Measurements from ENCODE around the gene RGS19.

Gene RGS19

DNA sequence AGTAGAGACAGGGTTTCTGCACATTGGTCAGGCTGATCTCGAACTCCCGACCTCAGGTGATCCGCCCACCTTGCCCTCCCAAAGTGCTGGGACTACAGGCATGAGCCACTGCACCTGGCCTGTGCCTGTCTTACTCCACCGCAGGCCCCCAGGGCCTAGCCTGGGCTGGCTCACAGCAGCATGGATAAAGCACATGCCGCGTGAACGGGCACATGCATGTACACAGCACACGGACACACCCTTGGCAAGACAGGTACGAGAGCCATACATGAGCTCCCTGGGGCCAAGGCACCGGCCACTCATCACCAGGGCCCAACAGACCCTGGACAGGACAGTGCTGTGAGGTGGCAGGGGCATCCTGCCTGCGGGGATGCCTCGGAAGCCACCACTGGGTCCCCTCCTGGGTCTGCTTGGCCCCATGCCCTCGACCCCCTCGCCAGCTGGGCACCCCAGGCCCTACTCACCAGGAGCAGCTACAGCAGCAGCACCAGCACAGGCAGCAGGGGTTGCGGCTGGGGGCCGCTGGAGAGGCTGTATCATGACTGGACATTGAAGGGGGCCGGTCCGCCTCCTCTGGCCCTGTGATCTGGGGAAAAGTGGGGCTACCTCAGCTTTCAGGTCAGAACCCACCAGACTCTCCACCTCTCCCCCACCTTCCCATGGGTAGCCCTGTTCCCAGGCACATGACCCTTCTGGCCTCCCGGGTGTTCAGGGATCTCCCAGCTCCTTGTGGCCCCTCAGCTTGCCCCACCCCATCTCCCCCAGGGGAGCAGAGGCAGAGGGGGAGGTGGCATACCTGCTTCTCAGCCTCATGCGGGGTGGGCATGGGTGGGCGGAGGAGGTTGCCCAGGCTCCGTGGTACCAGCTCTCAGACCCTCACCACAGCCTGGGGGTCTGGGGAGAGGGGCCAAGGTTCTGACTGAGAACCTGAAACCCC lies 3.0 kb downstream of the RGS19 start:
- no peak overlapping the region for H3K27ac ChIP-seq
- TF ChIP-seq, protein P1, sequence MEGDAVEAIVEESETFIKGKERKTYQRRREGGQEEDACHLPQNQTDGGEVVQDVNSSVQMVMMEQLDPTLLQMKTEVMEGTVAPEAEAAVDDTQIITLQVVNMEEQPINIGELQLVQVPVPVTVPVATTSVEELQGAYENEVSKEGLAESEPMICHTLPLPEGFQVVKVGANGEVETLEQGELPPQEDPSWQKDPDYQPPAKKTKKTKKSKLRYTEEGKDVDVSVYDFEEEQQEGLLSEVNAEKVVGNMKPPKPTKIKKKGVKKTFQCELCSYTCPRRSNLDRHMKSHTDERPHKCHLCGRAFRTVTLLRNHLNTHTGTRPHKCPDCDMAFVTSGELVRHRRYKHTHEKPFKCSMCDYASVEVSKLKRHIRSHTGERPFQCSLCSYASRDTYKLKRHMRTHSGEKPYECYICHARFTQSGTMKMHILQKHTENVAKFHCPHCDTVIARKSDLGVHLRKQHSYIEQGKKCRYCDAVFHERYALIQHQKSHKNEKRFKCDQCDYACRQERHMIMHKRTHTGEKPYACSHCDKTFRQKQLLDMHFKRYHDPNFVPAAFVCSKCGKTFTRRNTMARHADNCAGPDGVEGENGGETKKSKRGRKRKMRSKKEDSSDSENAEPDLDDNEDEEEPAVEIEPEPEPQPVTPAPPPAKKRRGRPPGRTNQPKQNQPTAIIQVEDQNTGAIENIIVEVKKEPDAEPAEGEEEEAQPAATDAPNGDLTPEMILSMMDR (conservative IDR thresholded peaks at IDR 0.05), result no peak

DNA sequence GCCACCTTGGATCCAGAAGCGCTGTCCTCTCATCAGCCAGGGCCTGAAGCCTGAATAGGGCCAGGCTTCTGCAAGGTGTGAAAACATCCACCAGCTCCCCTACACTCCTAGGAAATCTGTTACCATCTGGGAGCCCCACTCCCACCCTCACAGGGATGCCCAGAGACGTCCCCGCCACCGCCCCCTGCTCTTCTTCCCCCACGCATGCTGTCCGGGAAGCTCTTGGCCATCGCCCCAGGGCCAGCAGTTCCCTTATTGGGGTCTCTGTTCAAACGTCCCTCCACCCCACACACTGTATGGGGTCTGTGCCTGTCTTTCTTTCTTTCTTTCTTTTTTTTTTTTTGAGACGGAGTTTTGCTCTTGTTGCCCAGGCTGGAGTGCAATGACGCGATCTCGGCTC lies 3.8 kb downstream of the RGS19 start:
- TF ChIP-seq, protein P1 (conservative IDR thresholded peaks at IDR 0.05), result no peak
- H3K27ac ChIP-seq, result no peak overlapping the region

DNA sequence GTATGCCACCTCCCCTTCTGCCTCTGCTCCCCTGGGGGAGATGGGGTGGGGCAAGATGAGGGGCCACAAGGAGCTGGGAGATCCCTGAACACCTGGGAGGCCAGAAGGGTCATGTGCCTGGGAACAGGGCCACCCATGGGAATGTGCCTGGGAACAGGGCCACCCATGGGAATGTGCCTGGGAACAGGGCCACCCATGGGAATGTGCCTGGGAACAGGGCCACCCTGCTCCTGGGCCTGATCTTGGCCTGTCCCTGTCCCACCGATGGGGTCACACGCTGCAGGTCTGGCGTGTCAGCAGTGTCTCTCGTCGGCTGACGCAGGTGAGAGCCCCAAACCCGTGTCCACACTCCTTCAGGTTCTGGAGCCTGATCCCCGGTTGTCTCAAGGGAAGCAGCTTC lies 4.4 kb downstream of the RGS19 start:
- H3K27ac ChIP-seq, result no peak overlapping the region
- TF ChIP-seq, protein P1 (conservative IDR thresholded peaks at IDR 0.05), result no peak

DNA sequence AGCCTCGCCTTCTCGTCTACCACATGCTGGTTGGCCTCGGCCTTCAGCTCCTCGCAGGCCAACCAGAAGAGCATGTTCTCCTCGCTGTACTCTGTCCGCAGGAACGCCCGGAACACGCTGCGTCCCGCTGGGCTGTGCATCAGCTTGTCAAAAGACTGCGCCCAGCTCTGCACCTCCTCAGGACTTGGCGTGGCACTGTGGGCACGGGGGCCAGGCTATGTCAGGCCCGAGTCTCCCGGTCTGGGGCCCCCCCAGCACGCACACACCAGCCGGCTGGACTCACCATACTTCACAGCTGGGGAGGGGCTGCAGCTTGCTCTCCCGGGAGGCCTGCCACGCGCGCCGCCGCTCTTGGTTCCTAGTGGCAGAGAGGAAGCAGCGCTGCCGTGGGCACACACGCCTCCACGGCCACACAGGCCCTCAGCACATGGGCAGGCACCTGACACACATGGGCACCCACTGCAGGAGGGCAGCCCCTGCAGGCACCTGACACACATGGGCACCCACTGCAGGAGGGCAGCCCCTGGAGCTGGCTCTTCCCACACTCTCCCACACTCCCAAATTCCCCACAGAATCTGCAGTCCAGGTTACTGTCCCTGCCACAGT lies 5.0 kb downstream of the RGS19 start:
- H3K27ac ChIP-seq, result no peak overlapping the region
- TF ChIP-seq, protein P1 (conservative IDR thresholded peaks at IDR 0.05), result no peak

DNA sequence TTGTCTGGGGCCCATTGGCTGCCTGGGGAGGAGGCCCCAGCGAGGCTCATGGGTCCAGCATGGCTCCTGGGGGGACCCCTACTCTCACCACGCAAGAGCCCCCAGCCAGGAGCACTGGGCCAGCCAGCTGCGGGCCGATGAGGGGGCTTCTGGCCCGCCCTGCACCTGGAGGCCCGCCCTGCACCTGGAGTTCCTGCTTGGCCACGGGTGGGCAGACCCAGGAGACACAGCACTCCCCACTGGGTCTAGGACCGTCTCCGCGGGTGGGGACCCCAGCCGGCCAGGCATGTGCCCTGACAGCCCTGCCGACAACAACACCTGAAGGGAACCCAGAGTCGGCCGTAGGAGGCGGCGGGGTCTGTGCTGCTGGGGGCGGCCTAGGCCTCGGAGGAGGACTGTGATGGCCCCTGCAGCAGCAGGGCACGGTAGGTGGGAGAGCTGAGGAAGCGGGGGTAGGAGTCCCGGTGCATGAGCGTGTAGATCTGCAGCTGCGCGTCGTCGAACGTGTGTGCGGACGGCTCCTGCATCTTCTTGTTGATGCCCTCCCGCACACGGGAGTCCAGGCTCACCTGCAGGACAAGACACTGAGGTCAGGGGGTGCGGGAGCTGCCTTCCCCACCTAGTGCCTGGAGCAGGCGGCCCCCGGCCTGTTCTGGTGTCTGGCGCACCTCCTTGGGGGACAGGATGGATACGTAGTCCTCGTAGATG lies 5.7 kb downstream of the RGS19 start:
- TF ChIP-seq, protein P1 (conservative IDR thresholded peaks at IDR 0.05), result no peak
- no peak overlapping the region for H3K27ac ChIP-seq

DNA sequence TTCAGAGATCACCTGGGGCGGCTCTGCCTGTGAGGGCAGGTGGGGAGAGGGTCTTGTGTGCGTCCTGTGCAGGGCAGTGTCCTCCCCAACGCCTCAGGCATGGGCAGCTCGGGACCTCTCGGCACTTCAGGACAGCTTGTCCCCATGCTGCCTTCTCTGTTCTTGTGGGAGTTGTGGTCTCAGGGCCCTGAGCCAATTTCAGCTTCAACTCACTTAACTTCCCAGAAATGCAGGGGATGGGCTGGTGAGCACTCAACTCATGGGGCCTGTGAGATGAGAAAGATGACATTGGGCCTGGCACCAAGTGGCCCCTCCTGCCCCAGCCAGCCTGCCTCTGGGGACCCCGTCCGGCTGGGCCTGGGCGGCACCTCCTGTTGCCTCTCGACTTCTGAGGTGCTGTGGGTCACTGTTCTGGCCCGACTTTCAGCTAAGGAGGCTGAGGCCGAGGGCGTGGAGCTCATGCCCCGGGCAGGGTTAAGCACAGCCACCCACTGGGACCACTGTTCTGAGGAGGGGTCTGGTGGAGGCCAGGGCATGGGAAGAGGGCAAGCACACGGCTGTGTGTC lies 6.7 kb downstream of the RGS19 start:
- TF ChIP-seq, protein P1 (conservative IDR thresholded peaks at IDR 0.05), result no peak
- H3K27ac ChIP-seq, result no peak overlapping the region

Data from VCaP (cell line).